Naive thymus-derived CD4-positive, alpha-beta T cell (primary cell): Measurements from ENCODE around the gene RPRD1B. TPM values are rescaled to one million over a fixed set of nuclear protein-coding genes. Genes with fewer than 3 reads are reported as not detected.

Experiments
- ATAC-seq: fragments of 150-1000 bp; cut with Tn5 transposase; 2 replicates; pipeline ENCODE4 v1.10.0; 2021; ENCODE audit warnings: mild to moderate bottlenecking, moderate library complexity
- CTCF ChIA-PET: fragments of 350-600 bp; sonication (Branson Sonifier 250); formaldehyde crosslinking; loops from one replicate; lab custom pipeline; 2021; ENCODE audit warnings: antibody characterized with exemption; lab: Charles Lee
- POLR2A ChIA-PET: fragments of 350-600 bp; sonication (Branson Sonifier 250); formaldehyde crosslinking; loops from one replicate; lab custom pipeline; 2021; ENCODE audit warnings: antibody characterized with exemption, inconsistent platforms; lab: Charles Lee
- DNase-seq, 9 donors: peaks; one replicate each; pipeline versions ENCODE4 v3.0.0 to v3.0.0-alpha.2; 2020 to 2022; ENCODE audit warnings: mixed read lengths in 1 of 9
- H3K27ac ChIP-seq: one replicate; pipeline ENCODE4 v1.7.0; 2013; ENCODE audit warnings: mild to moderate bottlenecking, low read depth, low read length, moderate library complexity
- H3K27me3 ChIP-seq, 2 donors: one replicate each; pipeline ENCODE4 v1.7.0; 2013; ENCODE audit warnings: low read length in 2 of 2, mild to moderate bottlenecking in 2 of 2, moderate library complexity in 2 of 2; ENCODE audit not compliant: control insufficient read depth in 2 of 2, insufficient read depth in 2 of 2
- H3K36me3 ChIP-seq, 3 experiments: 1 replicate in 2 of 3; 2 replicates in 1 of 3; pipeline ENCODE4 v1.7.0; 2013; ENCODE audit warnings: low read length in 3 of 3, mild to moderate bottlenecking in 3 of 3, moderate library complexity in 1 of 3; ENCODE audit not compliant: insufficient read depth in 3 of 3, control insufficient read depth in 2 of 3
- H3K4me1 ChIP-seq, 2 donors: one replicate each; pipeline ENCODE4 v1.7.0; 2013; ENCODE audit warnings: low read length in 2 of 2, mild to moderate bottlenecking in 2 of 2, moderate library complexity in 1 of 2; ENCODE audit not compliant: control insufficient read depth in 2 of 2, insufficient read depth in 2 of 2
- H3K4me3 ChIP-seq: 2 replicates; pipeline ENCODE4 v1.7.0; 2013; ENCODE audit warnings: mild to moderate bottlenecking, low read length
- H3K9me3 ChIP-seq, 3 experiments: 1 replicate in 2 of 3; 2 replicates in 1 of 3; pipeline ENCODE4 v1.7.0; 2013; ENCODE audit warnings: low read length in 3 of 3; ENCODE audit not compliant: control insufficient read depth in 2 of 3
- H3K27ac Mint-ChIP-seq, 9 donors: one replicate each; pipeline ENCODE4 v1.8.0; 2020 to 2022; ENCODE audit warnings: mixed read lengths in 9 of 9, mild to moderate bottlenecking in 8 of 9, moderate library complexity in 5 of 9, inconsistent platforms in 2 of 9
- H3K27me3 Mint-ChIP-seq, 5 donors: one replicate each; pipeline ENCODE4 v1.8.0; 2021 to 2022; ENCODE audit warnings: mixed read lengths in 5 of 5, mild to moderate bottlenecking in 1 of 5
- H3K36me3 Mint-ChIP-seq, 5 donors: one replicate each; pipeline ENCODE4 v1.8.0; 2020 to 2022; ENCODE audit warnings: mixed read lengths in 5 of 5, mild to moderate bottlenecking in 3 of 5, inconsistent platforms in 1 of 5
- H3K4me1 Mint-ChIP-seq, 7 donors: one replicate each; pipeline ENCODE4 v1.8.0; 2020 to 2022; ENCODE audit warnings: mixed read lengths in 7 of 7, mild to moderate bottlenecking in 3 of 7, inconsistent platforms in 1 of 7
- H3K4me3 Mint-ChIP-seq, 10 donors: one replicate each; pipeline ENCODE4 v1.8.0; 2020 to 2022; ENCODE audit warnings: mild to moderate bottlenecking in 10 of 10, mixed read lengths in 10 of 10, moderate library complexity in 6 of 10, inconsistent platforms in 2 of 10
- H3K9me3 Mint-ChIP-seq, 11 donors: one replicate each; pipeline ENCODE4 v1.8.0; 2020 to 2022; ENCODE audit warnings: mixed read lengths in 11 of 11, mild to moderate bottlenecking in 4 of 11, inconsistent platforms in 1 of 11, moderate library complexity in 1 of 11
- intact Hi-C, 2 donors: fragments of 100-400 bp; cut with micrococcal nuclease; formaldehyde crosslinking; loops; one replicate each; pipeline ENCODE4 v1.15.1; 2023
- polyA plus RNA-seq, 2 donors: library from polyadenylated mRNA; unstranded; fragments of 300-500 nt; fragmentation: Illumina TruSeq; gene quantifications; one replicate each; pipeline ENCODE4 v1.2.3, GENCODE V29; 2021
- total RNA-seq, 6 experiments: library from RNA in 5 of 6; stranded (reverse) in 5 of 6; gene quantifications; 1 replicate in 5 of 6; 2 replicates in 1 of 6; pipeline ENCODE4 v1.2.3 and lab custom pipeline; 2021 to 2026

RPRD1B gene
- total and polyA plus RNA-seq, 7 experiments from 2014 or later: 3.4 to 49.1 (median 45.3) TPM

GRCh38 chr20:38090061-38090460 lies 56.5 kb downstream of the RPRD1B start:
- Histone ChIP-seq H3K27me3 (no peaks in the 10 kb centered on the region), H3K36me3 (peaks cover 0 to 65% (median 7%) of the 10 kb centered on the region in 3 experiments), H3K27ac (no peak overlapping the region), H3K4me1 (peaks cover 0 to 29% of the 10 kb centered on the region in 2 donors), H3K9me3 (no peaks in the 10 kb centered on the region), H3K4me3 (no peak overlapping the region)
- Mint-ChIP-seq H3K9me3 (no peaks in the 10 kb centered on the region), H3K27me3 (no peaks in the 10 kb centered on the region), H3K4me3 (no peak overlapping the region), H3K4me1 (peaks cover 14 to 37% (median 21%) of the 10 kb centered on the region in 7 donors), H3K36me3 (peaks cover 13 to 47% (median 29%) of the 10 kb centered on the region in 5 donors), H3K27ac (peak overlapping the region in 1 of 9 donors; percentile 54)
- intact Hi-C loops: no loop called here
- ATAC-seq: no peak
- ChIA-PET CTCF (no interaction called here), POLR2A (no interaction called here)
- no peak for DNase-seq

DNA sequence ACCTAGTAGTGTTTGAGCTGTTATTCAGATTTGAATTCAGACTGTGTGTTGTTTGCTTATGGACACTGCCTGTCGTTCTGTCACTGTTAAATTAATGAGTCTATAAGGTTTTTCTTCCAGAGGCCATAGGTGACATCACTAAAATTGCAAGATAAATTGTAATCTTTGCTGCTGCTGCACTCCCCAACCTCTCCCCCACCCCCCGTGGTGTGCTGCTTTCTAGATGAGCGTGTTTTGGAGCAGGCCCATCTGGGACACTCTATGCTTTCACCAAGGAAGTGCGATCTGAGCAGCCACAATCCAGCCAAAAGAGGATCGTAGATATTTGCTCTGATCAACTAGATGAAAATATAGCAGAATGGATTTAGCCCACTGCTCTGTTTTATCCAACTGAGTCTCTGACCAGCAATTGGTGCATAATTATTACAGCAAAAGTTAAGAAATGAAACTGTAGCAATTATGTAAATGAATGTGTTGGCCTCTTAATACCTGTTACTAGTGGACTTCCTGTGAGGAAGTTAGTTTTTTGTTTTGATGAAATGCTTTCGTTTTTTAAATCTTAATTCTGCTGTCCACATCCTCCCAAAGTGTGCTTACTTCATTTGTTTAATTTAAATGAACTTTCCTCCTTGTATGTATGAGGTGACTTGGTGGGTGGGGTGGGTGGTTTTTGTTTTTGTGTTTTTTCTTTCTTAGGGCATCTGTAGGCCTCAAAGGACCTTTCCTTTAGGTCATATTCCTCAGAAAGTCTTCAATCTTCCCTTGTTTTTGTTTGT lies 58.1 kb downstream of the RPRD1B start:
- Mint-ChIP-seq H3K4me1 (peaks cover 15 to 38% (median 22%) of the 10 kb centered on the region in 7 donors), H3K4me3 (no peak overlapping the region), H3K9me3 (no peaks in the 10 kb centered on the region), H3K27ac (peak overlapping the region in 7 of 9 donors; percentile 34 to 80 (median 48)), H3K36me3 (peaks cover 8 to 40% (median 18%) of the 10 kb centered on the region in 5 donors), H3K27me3 (no peaks in the 10 kb centered on the region)
- ChIA-PET CTCF (no interaction called here), POLR2A (no interaction called here)
- H3K4me3 ChIP-seq: no peak overlapping the region
- H3K27me3 ChIP-seq: no peaks in the 10 kb centered on the region
- intact Hi-C loops: no loop called here
- peaks cover 0 to 29% of the 10 kb centered on the region in 2 donors for H3K4me1 ChIP-seq
- DNase-seq: no peak
- peak; percentile 48 for ATAC-seq
- peaks cover 0 to 50% (median 7%) of the 10 kb centered on the region in 3 experiments for H3K36me3 ChIP-seq
- H3K9me3 ChIP-seq: no peaks in the 10 kb centered on the region
- peak overlapping the region; percentile 23 for H3K27ac ChIP-seq

DNA sequence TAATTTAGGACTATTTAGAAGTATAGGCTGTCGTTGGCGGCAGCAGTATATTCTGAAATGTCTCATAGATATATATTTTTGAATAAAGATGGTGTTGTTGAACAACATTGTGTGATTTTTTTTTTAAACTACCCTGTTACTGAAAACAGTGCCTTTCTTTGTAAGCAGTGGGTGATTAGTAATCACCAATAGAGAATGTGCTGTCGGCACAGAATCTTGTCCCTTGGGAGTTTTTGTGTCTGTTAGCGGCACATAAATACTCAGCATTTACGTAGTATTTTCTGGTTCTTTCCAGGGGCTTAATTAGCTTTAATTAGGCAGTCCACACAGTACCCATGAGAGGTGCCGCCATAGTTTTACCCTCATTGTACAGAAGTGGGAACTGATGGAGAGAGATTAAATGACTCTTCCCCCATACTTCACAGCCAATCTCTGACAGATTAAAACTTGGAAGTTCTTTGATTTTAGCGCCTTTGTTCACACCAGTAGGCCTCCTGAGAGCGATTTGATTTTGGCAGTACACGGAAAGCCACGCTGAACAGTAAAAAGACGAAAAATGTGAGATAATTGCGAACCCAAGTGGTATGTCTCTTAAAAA lies 58.8 kb downstream of the RPRD1B start:
- no peak for DNase-seq
- intact Hi-C loops: no loop called here
- CTCF ChIA-PET: no interaction called here
- Histone ChIP-seq H3K27ac (no peak overlapping the region), H3K4me1 (peaks cover 0 to 29% of the 10 kb centered on the region in 2 donors), H3K36me3 (peaks cover 0 to 42% (median 7%) of the 10 kb centered on the region in 3 experiments), H3K27me3 (no peaks in the 10 kb centered on the region), H3K9me3 (no peaks in the 10 kb centered on the region), H3K4me3 (no peak overlapping the region)
- peak overlapping the region in 4 of 9 donors; percentile 48 to 80 (median 56) for H3K27ac Mint-ChIP-seq
- no peak overlapping the region for H3K4me3 Mint-ChIP-seq
- POLR2A ChIA-PET: no interaction called here
- ATAC-seq: no peak
- no peaks in the 10 kb centered on the region for H3K9me3 Mint-ChIP-seq
- H3K4me1 Mint-ChIP-seq: peaks cover 15 to 38% (median 22%) of the 10 kb centered on the region in 7 donors
- peaks cover 5 to 36% (median 14%) of the 10 kb centered on the region in 5 donors for H3K36me3 Mint-ChIP-seq
- H3K27me3 Mint-ChIP-seq: no peaks in the 10 kb centered on the region

GRCh38 chr20:38092915-38093314 lies 59.4 kb downstream of the RPRD1B start:
- Histone ChIP-seq H3K27ac (no peak overlapping the region), H3K4me3 (no peak overlapping the region), H3K4me1 (peaks cover 0 to 29% of the 10 kb centered on the region in 2 donors), H3K9me3 (no peaks in the 10 kb centered on the region), H3K27me3 (no peaks in the 10 kb centered on the region), H3K36me3 (peaks cover 0 to 37% (median 7%) of the 10 kb centered on the region in 3 experiments)
- Mint-ChIP-seq H3K27ac (peak overlapping the region in 2 of 9 donors; percentile 1 to 33), H3K9me3 (no peaks in the 10 kb centered on the region), H3K4me3 (no peak overlapping the region), H3K4me1 (peaks cover 15 to 38% (median 22%) of the 10 kb centered on the region in 7 donors), H3K27me3 (no peaks in the 10 kb centered on the region), H3K36me3 (peaks cover 6 to 33% (median 18%) of the 10 kb centered on the region in 5 donors)
- POLR2A ChIA-PET: no interaction called here
- DNase-seq: no peak
- no peak for ATAC-seq
- CTCF ChIA-PET: no interaction called here
- intact Hi-C loops: no loop called here

DNA sequence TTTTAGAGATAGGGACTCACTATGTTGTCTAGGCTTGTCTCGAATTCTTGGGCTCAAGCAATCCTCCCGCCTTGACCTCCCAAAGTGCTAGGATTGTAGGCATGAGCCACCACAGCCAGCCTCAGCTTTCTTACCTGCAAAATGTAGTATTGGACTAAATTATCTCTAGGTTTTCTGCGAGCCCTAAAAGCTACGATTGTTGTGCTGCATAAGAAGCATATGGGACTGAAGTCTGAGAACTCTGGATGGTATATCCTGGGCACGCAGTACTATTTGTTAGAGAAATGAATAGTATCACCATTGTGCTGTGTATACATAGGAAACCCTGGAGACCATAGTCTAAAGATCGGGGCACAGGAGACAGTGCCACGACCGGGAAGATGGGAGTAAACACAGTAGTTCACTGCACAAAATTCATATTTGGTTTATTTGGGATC lies 60.1 kb downstream of the RPRD1B start:
- no peak for ATAC-seq
- H3K36me3 Mint-ChIP-seq: peaks cover 3 to 31% (median 16%) of the 10 kb centered on the region in 5 donors
- peaks cover 0 to under 1% (median 0%) of the 10 kb centered on the region in 5 donors for H3K27me3 Mint-ChIP-seq
- CTCF ChIA-PET: no interaction called here
- Histone ChIP-seq H3K4me1 (peaks cover 0 to 29% of the 10 kb centered on the region in 2 donors), H3K4me3 (no peak overlapping the region), H3K9me3 (no peaks in the 10 kb centered on the region), H3K27me3 (no peaks in the 10 kb centered on the region), H3K36me3 (peaks cover 0 to 29% (median 7%) of the 10 kb centered on the region in 3 experiments), H3K27ac (no peak overlapping the region)
- H3K27ac Mint-ChIP-seq: peak overlapping the region in 3 of 9 donors; percentile 4 to 45 (median 34)
- H3K4me3 Mint-ChIP-seq: no peak overlapping the region
- intact Hi-C loops: no loop called here
- POLR2A ChIA-PET: no interaction called here
- H3K9me3 Mint-ChIP-seq: peaks cover 0 to under 1% (median 0%) of the 10 kb centered on the region in 11 donors
- peaks cover 15 to 38% (median 22%) of the 10 kb centered on the region in 7 donors for H3K4me1 Mint-ChIP-seq
- DNase-seq: no peak

GRCh38 chr20:38094373-38094891 lies 60.9 kb downstream of the RPRD1B start:
- DNase-seq: peak in 1 of 9 donors; percentile 7
- Mint-ChIP-seq H3K36me3 (peaks cover 3 to 24% (median 15%) of the 10 kb centered on the region in 5 donors), H3K9me3 (peaks cover 0 to 8% (median 0%) of the 10 kb centered on the region in 11 donors), H3K4me3 (no peak overlapping the region), H3K4me1 (peaks cover 13 to 38% (median 22%) of the 10 kb centered on the region in 7 donors), H3K27me3 (peaks cover 0 to 5% (median 0%) of the 10 kb centered on the region in 5 donors), H3K27ac (peak overlapping the region in 8 of 9 donors; percentile 10 to 72 (median 38))
- no peaks in the 10 kb centered on the region for H3K9me3 ChIP-seq
- ChIA-PET CTCF (no interaction called here), POLR2A (no interaction called here)
- no peaks in the 10 kb centered on the region for H3K27me3 ChIP-seq
- peaks cover 0 to 29% of the 10 kb centered on the region in 2 donors for H3K4me1 ChIP-seq
- peak; percentile 77 for ATAC-seq
- no peak overlapping the region for H3K27ac ChIP-seq
- intact Hi-C loops: no loop called here
- H3K4me3 ChIP-seq: no peak overlapping the region
- peaks cover 0 to 22% (median 0%) of the 10 kb centered on the region in 3 experiments for H3K36me3 ChIP-seq
